Activated CD4-positive, alpha-beta memory T cell treated with anti-CD3 and anti-CD28 coated beads for 36 hours (primary cell): Measurements from ENCODE around the gene AKR1E2. TPM values are rescaled to one million over a fixed set of nuclear protein-coding genes. Genes with fewer than 3 reads are reported as not detected.
A peak's percentile ranks its signal among the peaks of the same experiment; 100 is the strongest.

ENCODE experiments used
- CTCF ChIA-PET: fragments of 350-600 bp; sonication (Branson Sonifier 250); formaldehyde crosslinking; loops from one replicate; lab custom pipeline; 2021; ENCODE audit warnings: antibody characterized with exemption, inconsistent platforms; lab: Charles Lee
- POLR2A ChIA-PET: fragments of 350-600 bp; sonication (Branson Sonifier 250); formaldehyde crosslinking; loops from one replicate; lab custom pipeline; 2021; ENCODE audit warnings: antibody characterized with exemption; lab: Charles Lee
- DNase-seq: peaks from one replicate; pipeline ENCODE4 v3.0.0-alpha.2; 2020
- H3K27ac Mint-ChIP-seq: one replicate; pipeline ENCODE4 v1.8.0; 2021; ENCODE audit warnings: mixed read lengths
- H3K27me3 Mint-ChIP-seq: one replicate; pipeline ENCODE4 v1.8.0; 2021; ENCODE audit warnings: mixed read lengths
- H3K36me3 Mint-ChIP-seq: one replicate; pipeline ENCODE4 v1.8.0; 2021; ENCODE audit warnings: mixed read lengths
- H3K4me1 Mint-ChIP-seq: one replicate; pipeline ENCODE4 v1.8.0; 2021; ENCODE audit warnings: low read depth, mixed read lengths
- H3K4me3 Mint-ChIP-seq: one replicate; pipeline ENCODE4 v1.8.0; 2021; ENCODE audit warnings: mild to moderate bottlenecking, mixed read lengths
- H3K9me3 Mint-ChIP-seq: one replicate; pipeline ENCODE4 v1.8.0; 2021; ENCODE audit warnings: mixed read lengths
- intact Hi-C: fragments of 100-400 bp; cut with micrococcal nuclease; formaldehyde crosslinking; loops from one replicate; pipeline ENCODE4 v1.15.1; 2023
- total RNA-seq, 2 experiments: library from RNA; stranded (reverse); gene quantifications; one replicate each; pipeline ENCODE4 v1.2.3, GENCODE V29; 2021

Gene AKR1E2
- 1 to 10 TPM; 3.9 to 4.2 TPM for total RNA-seq

DNA sequence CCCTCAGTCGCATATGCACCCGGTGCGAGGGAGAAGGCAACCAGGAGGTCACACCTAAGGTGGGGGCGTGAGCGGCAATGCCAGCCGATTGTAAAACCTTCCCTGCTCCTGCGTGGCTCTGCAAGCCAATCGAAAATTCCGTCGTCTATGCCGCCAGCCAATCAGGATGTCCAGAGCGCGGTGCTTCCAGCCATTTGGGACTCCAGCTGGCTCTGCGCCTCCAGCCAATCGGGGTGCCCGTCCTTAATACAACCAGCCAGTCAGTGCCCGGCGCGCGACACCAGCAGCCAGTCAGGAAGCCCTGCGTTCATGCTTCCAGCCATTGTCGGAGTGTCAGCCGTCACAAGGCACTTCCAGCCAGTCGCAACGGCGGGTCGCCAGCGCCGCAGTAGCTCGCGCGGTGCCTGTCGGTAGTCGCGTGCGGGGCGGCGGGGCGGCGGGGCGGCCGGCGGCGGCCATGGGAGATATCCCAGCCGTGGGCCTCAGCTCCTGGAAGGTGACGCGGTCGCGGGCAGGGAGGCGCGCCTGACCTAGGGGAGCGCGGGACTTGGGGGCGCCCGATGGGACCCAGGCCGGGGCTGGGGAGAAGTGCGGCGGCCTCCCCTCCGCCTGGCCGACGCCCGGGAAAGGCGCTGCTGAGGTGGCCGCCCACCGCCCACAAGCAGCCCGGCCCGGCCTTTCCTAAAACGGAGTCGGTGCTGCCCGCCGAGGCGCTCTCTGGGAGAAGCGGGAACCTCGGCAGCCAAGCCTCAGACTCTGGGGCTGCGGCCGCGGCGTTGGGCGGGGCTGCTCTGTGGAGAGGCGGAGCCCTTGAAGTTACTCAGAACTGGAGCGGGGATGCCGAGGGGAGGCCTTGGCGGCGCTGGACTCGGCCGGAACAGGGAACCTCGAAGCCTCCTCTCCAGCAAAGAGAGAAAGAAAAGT is at the start of gene AKR1E2:
AKR1E2 (plus strand) TSS at position 340 of the 924 bp plus-strand sequence; CDS start at position 458, 118 bp downstream.
- peak; percentile 88 for DNase-seq
- peaks cover 14% of the 10 kb centered on the region for H3K4me1 Mint-ChIP-seq

GRCh38 chr10:4776234-4776638 is 49.8 kb upstream of the AKR1E2 start:
- intact Hi-C loops, result loop anchor here (1.0 to 10.0 kb wide), 6 partner anchors 50 to 1581 kb away; no protein-coding TSS in a partner anchor
- DNase-seq, result no peak
- peak overlapping the region; percentile 80 for H3K27ac Mint-ChIP-seq
- H3K4me1 Mint-ChIP-seq, result peaks cover 14% of the 10 kb centered on the region
- peaks cover 23% of the 10 kb centered on the region for H3K27me3 Mint-ChIP-seq
- H3K4me3 Mint-ChIP-seq, result no peak overlapping the region
- POLR2A ChIA-PET, result interaction anchor here (0.8 to 1.8 kb wide), 7 partner anchors 50 to 1579 kb away, joined by 3 to 5 read pairs (median 3); no protein-coding TSS in a partner anchor
- CTCF ChIA-PET, result interaction anchor here (0.6 to 0.9 kb wide), 2 partner anchors 10 to 1579 kb away, joined by 3 to 5 read pairs; no protein-coding TSS in a partner anchor
- H3K36me3 Mint-ChIP-seq, result no peaks in the 10 kb centered on the region
- no peaks in the 10 kb centered on the region for H3K9me3 Mint-ChIP-seq

More for the DNA sequence above, at the start of gene AKR1E2:
- ChIA-PET POLR2A (no interaction called here), CTCF (interaction anchor here (1.3 to 1.6 kb wide), 2 partner anchors 11 to 13 kb away, joined by 4 to 9 read pairs; no protein-coding TSS in a partner anchor)
- Mint-ChIP-seq H3K4me3 (peak within 1 kb of the TSS; percentile 71), H3K27me3 (peaks cover 12% of the 10 kb centered on the region), H3K9me3 (no peaks in the 10 kb centered on the region), H3K27ac (peak within 1 kb of the TSS; percentile 25), H3K36me3 (peaks cover 4% of the 10 kb centered on the region)
- intact Hi-C loops, result no loop called here

DNA sequence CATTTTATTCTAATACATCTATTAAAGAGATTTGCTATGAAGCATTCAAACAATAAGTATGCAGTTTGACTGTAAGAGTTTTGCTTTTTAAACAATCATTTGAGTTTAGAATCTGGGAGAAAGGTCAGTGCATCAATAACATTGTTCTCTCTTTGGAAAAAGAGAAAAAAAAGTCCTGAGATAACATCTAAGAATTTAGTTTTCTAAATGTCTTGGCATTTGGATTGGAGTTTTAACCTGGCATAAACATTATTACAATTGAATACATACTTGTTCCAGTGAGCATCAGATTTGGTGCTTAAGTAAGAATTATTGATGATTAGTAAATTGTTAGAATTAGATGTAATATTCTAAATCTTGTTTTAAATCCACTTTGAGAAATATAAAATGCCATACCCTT is 47.2 kb upstream of the AKR1E2 start:
- Mint-ChIP-seq H3K4me1 (peaks cover 14% of the 10 kb centered on the region), H3K27me3 (peaks cover 16% of the 10 kb centered on the region), H3K4me3 (no peak overlapping the region), H3K9me3 (no peaks in the 10 kb centered on the region), H3K36me3 (no peaks in the 10 kb centered on the region), H3K27ac (no peak overlapping the region)
- no peak for DNase-seq
- ChIA-PET CTCF (no interaction called here), POLR2A (no interaction called here)
- intact Hi-C loops, result loop anchor here (5.0 to 10.0 kb wide), 4 partner anchors 126 to 1584 kb away; no protein-coding TSS in a partner anchor

GRCh38 chr10:4780091-4780490 is 45.9 kb upstream of the AKR1E2 start:
- ChIA-PET POLR2A (no interaction called here), CTCF (interaction anchor here (3.2 kb wide), 1 partner anchor 35 kb away, joined by 7 read pairs; no protein-coding TSS in a partner anchor)
- intact Hi-C loops, result no loop called here
- H3K27ac Mint-ChIP-seq, result no peak overlapping the region
- peaks cover 14% of the 10 kb centered on the region for H3K4me1 Mint-ChIP-seq
- no peak for DNase-seq
- no peaks in the 10 kb centered on the region for H3K9me3 Mint-ChIP-seq
- H3K4me3 Mint-ChIP-seq, result no peak overlapping the region
- peaks cover 14% of the 10 kb centered on the region for H3K27me3 Mint-ChIP-seq
- H3K36me3 Mint-ChIP-seq, result no peaks in the 10 kb centered on the region

DNA sequence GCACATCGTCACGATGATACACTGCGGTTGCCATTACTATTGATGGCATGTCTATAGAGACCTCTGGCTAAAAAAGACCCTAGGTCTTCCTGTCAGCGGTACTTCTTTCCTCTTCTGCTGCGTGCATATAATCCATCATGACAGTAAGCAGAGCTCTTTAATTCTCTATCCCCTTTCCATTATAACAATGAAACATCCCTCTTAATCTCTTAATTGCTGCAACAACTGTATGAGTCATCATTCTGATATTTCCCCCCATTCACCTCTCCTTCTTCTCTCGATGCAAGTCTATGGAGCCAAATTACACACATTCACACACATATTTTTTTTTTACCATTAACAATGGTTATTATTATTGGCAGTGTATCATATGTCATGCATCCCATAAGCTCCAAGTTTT is 45.2 kb upstream of the AKR1E2 start:
- DNase-seq, result no peak
- Mint-ChIP-seq H3K27me3 (peaks cover 20% of the 10 kb centered on the region), H3K4me3 (no peak overlapping the region), H3K4me1 (peaks cover 9% of the 10 kb centered on the region), H3K9me3 (no peaks in the 10 kb centered on the region), H3K36me3 (no peaks in the 10 kb centered on the region), H3K27ac (no peak overlapping the region)
- intact Hi-C loops, result no loop called here
- POLR2A ChIA-PET, result no interaction called here
- CTCF ChIA-PET, result interaction anchor here (3.2 kb wide), 1 partner anchor 34 kb away, joined by 7 read pairs; no protein-coding TSS in a partner anchor

- no peaks in the 10 kb centered on the region for H3K4me1 Mint-ChIP-seq
- H3K4me3 Mint-ChIP-seq, result no peak overlapping the region
- DNase-seq, result no peak
- peaks cover 26% of the 10 kb centered on the region for H3K27me3 Mint-ChIP-seq
- no peaks in the 10 kb centered on the region for H3K9me3 Mint-ChIP-seq
- ChIA-PET CTCF (interaction anchor here (3.2 kb wide), 1 partner anchor 33 kb away, joined by 7 read pairs; no protein-coding TSS in a partner anchor), POLR2A (no interaction called here)
- H3K36me3 Mint-ChIP-seq, result no peaks in the 10 kb centered on the region
- H3K27ac Mint-ChIP-seq, result no peak overlapping the region
- intact Hi-C loops, result no loop called here
Observed at GRCh38 chr10:4781955-4782354, 44.1 kb upstream of the AKR1E2 start.

DNA sequence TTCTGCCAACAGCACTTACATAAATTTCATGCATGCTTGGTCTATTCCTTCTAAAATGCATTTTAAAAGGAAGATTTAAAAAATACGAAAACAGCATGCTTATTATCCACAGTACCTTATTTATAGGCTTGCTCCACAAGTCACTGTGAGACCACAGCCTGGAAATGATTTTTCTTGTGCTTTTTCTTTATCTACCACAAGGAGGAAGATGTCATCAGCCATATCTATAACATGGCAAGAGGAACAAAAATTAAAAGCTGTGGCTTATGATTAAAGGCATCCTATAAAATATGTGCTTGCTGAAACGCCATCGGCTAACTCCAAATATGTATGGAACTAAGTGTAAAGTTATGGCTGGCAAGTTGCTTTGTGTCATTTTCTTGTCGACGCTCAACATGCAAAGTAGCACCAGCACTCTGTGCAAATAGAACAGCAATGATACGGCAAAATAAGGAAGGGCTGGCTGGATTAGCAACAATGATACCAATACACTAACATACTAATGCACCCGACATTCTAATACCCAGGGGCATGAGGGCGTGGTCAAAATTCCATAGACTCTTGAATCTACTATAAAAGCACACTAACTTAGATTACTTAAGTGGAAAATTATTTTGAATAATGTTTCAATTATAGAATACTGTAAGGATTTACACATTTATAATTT is 41.2 kb upstream of the AKR1E2 start:
- ChIA-PET CTCF (no interaction called here), POLR2A (no interaction called here)
- Mint-ChIP-seq H3K27ac (no peak overlapping the region), H3K9me3 (no peaks in the 10 kb centered on the region), H3K27me3 (peaks cover 23% of the 10 kb centered on the region), H3K4me3 (no peak overlapping the region), H3K4me1 (no peaks in the 10 kb centered on the region), H3K36me3 (no peaks in the 10 kb centered on the region)
- DNase-seq, result no peak
- intact Hi-C loops, result no loop called here

- ChIA-PET CTCF (no interaction called here), POLR2A (no interaction called here)
- H3K4me3 Mint-ChIP-seq, result no peak overlapping the region
- no peaks in the 10 kb centered on the region for H3K36me3 Mint-ChIP-seq
- no peaks in the 10 kb centered on the region for H3K9me3 Mint-ChIP-seq
- intact Hi-C loops, result no loop called here
- no peaks in the 10 kb centered on the region for H3K4me1 Mint-ChIP-seq
- H3K27me3 Mint-ChIP-seq, result peaks cover 23% of the 10 kb centered on the region
- H3K27ac Mint-ChIP-seq, result no peak overlapping the region
- DNase-seq, result no peak
Observed at GRCh38 chr10:4786043-4786839, 39.8 kb upstream of the AKR1E2 start.

GRCh38 chr10:4790045-4790444 is 36.0 kb upstream of the AKR1E2 start:
- ChIA-PET CTCF (interaction anchor here (0.7 kb wide), 1 partner anchor 550 kb away, joined by 5 read pairs; no protein-coding TSS in a partner anchor), POLR2A (interaction anchor here (0.6 kb wide), 1 partner anchor 903 kb away, joined by 3 read pairs; no protein-coding TSS in a partner anchor)
- intact Hi-C loops, result no loop called here
- no peak for DNase-seq
- Mint-ChIP-seq H3K27ac (no peak overlapping the region), H3K4me1 (no peaks in the 10 kb centered on the region), H3K27me3 (peaks cover 15% of the 10 kb centered on the region), H3K9me3 (no peaks in the 10 kb centered on the region), H3K4me3 (no peak overlapping the region), H3K36me3 (no peaks in the 10 kb centered on the region)

GRCh38 chr10:4790922-4791321 is 35.1 kb upstream of the AKR1E2 start:
- DNase-seq, result no peak
- Mint-ChIP-seq H3K27ac (no peak overlapping the region), H3K9me3 (no peaks in the 10 kb centered on the region), H3K4me1 (no peaks in the 10 kb centered on the region), H3K27me3 (peaks cover 10% of the 10 kb centered on the region), H3K36me3 (no peaks in the 10 kb centered on the region), H3K4me3 (no peak overlapping the region)
- intact Hi-C loops, result no loop called here
- ChIA-PET CTCF (interaction anchor here (0.7 kb wide), 1 partner anchor 549 kb away, joined by 5 read pairs; no protein-coding TSS in a partner anchor), POLR2A (interaction anchor here (0.6 to 0.7 kb wide), 2 partner anchors 508 to 904 kb away, joined by 3 read pairs; no protein-coding TSS in a partner anchor)

DNA sequence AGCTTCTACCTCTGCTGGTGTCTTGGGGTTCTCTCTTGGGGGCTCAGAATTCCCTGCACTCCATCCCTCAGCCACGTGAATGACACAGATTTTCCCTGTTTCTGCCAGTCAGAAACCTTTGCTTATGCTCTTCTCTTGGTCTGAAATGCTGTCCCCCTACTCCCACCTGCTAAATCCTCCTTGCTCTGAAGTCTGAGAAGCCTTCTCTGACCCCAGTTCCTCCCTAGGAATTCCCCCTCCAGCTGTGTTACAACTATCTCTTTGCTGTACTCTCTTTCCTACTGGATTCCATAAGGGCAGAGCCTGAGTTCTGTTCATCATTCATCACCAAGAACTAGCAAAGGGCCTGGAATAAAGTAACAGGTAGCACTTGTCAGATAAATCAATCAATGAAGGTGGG is 33.6 kb upstream of the AKR1E2 start:
- no peak for DNase-seq
- peaks cover 7% of the 10 kb centered on the region for H3K27me3 Mint-ChIP-seq
- ChIA-PET CTCF (no interaction called here), POLR2A (no interaction called here)
- intact Hi-C loops, result no loop called here
- no peak overlapping the region for H3K27ac Mint-ChIP-seq
- no peak overlapping the region for H3K4me3 Mint-ChIP-seq
- no peaks in the 10 kb centered on the region for H3K4me1 Mint-ChIP-seq
- H3K9me3 Mint-ChIP-seq, result no peaks in the 10 kb centered on the region
- no peaks in the 10 kb centered on the region for H3K36me3 Mint-ChIP-seq
